Cerebellar cortex (tissue), 1 donor: ENCODE data around the gene GORAB.

Experiments used
- DNase-seq: peaks from one replicate; pipeline ENCODE4 v3.0.0-alpha.2; 2015; ENCODE audit warnings: low spot score

The GORAB gene

DNA sequence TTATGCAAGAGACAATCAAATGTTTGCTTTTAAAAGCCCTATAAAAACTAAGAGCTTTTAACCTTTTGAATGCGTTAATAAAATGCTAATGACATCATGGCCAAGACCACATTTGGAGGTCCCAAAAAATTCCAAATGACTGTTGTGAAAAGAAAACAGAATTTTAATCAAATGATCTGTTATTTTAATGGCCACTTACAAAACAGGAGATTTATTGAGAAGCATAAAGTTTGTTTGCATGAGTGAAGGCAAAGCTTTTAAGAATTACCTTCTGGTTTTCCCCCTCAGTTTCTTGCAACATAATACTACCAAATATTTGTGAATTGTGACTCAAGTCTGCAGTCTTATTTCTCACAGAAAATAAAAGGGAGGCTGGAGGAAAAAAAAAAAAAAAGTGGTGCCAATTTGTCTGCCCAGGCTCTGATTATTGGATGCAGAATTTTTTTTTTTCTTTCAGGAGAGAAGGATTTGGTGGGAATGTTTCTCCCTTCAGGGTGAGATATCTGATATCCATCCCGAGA is 60.7 kb downstream of the GORAB start:
- DNase-seq: peak; percentile 71

DNA sequence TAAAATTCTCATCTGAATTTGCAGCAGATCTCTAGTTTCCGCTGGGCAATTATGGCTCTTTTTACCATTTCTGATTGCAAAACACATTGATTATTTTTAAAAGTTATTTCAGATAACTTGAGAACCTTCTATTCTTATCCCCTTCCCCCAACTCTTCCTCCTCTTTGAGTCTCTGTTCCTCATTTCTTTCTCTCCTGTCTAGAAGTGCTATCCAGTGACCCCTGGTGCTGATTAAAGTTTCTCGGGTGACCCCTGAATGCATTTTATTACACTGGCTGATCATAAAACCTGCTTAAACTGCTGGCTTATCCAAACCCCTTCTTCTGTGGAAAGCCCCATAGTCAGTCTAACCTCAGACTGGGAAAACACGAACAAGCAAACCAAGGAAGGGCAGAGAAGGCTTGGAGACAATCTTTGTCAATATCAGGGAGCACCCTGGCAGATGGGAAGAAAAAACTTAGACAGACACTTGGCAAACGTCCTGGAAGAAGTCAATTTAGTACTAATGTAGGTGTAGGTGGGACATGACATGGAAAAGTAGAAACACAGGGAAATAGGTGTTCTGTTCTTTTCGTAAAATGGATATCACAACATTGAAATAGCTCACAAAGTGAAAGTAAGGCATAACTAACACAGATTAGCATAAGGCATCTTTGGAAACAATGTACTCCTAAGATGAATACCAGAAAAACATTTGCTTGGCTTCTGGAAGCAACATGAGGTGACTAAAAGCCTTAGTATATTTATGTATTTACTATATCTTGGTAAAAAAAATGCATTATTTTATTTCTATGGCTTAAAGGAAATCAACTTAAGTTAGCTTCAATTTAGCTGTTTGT is 61.4 kb downstream of the GORAB start:
- peak; percentile 69 for DNase-seq

DNA sequence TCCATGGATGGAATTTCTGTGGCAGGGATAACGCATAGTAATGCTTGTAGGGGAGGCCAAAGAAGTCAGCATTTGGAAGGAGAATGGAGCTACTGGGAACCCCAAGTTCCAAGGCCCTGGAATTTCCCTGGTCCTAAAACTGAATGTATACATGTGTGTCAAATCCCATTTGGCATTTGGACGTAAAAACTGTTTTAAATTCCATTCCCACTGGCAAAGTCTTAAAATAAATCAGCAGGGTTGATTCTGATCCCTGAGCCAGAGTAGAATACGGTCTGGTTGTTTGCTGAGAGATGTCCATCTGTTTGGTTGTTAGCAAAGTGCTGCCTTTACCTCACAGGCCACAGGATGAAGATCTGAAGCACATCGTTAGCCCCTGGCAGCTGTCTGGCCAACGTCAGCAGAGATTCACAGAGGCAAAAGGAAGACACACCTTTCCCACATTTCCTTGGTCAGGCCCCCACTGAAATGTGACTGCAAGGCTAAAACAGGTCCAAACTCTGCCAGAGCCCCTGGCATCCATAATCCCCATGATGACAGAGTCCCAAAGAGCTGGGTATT is 62.2 kb downstream of the GORAB start:
- peak; percentile 74 for DNase-seq

DNA sequence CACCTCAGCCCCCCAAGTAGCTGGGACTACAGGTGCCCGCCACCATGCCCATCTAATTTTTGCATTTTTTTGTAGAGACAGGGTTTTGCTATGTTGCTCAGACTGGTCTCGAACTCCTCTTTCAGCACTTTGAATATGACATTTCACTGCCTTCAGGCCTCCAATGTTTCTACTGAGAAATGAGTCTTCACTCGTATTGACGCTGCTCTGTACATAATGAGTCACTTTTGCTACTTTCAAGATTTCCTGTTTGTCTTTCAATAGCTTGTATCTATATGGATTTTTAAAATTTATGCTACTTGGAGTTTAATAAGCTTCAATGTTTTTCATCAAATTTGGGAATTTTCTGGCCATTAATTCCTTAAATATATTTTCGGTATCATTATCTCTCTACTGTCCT is 64.7 kb downstream of the GORAB start:
- no peak for DNase-seq

DNA sequence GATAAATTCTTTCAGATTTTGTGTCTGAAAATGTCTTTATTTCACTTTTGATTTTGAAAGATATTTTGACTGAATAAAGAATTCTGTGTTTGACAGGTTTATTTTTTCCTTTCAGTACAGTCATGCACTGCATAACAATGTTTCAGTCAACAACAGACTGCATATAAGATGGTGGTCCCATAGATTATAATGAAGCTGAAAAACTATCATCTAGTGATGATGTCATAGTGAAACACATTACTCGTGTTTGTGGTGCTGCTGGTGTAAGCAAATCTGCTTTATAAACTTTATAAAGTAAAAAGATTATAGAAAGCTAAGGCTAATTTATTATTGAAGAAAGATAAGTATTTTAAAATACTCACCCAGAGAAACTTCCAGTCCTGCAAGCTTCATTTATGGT is 66.7 kb downstream of the GORAB start:
- no peak for DNase-seq

DNA sequence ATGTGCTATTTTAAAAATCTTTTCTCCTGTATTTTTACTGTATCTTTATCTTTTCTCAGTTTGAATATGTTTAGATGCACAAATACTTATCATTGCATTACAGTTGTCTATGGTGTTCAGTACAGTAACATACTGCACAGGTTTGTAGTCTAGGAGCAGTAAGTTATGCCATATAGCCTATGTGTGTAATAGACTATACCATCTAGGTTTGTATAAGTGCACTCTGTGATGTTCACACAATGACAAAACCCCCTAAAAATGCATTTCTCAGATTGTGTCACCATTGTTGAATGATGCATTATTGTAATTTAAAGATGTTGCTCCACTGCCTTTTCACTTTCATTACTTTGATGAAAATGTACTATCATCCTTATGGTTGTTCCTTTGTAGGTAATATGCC is 67.1 kb downstream of the GORAB start:
- no peak for DNase-seq

DNA sequence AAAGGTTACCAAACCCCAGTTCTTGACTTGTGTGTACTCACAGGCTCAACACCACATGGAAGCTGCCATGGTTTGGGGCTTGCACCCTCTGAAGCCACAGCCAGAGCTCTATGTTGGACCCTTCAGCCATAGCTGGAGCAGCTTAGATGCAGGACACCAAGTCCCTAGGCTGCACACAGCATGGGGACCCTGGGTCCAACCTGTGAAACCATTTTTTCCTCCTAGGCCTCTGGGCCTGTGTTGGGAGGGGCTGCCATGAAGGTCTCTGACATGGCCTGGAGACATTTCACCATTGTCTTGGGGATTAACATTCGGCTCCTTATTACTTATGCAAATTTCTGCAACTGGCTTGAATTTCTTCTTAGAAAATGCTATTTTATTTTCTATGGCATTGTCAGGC is 69.9 kb downstream of the GORAB start:
- DNase-seq: no peak
